Fibroblast of pulmonary artery (primary cell): ENCODE data around the gene REEP2.

Experiments used
- DNase-seq: peaks from one replicate; pipeline ENCODE4 v3.0.0-alpha.2; 2010; ENCODE audit warnings: low read depth
- H3K4me3 ChIP-seq: replicated peaks from 2 replicates; pipeline ENCODE4 v1.5.1; 2011; ENCODE audit warnings: low read depth, mild to moderate bottlenecking, control low read depth, low read length, moderate library complexity
- CTCF ChIP-seq: IDR thresholded peaks from 2 replicates; pipeline ENCODE4 v1.5.1; 2011; ENCODE audit warnings: mild to moderate bottlenecking, control low read depth, low read length, inconsistent platforms; ENCODE audit errors: missing control alignments

The REEP2 gene

DNA sequence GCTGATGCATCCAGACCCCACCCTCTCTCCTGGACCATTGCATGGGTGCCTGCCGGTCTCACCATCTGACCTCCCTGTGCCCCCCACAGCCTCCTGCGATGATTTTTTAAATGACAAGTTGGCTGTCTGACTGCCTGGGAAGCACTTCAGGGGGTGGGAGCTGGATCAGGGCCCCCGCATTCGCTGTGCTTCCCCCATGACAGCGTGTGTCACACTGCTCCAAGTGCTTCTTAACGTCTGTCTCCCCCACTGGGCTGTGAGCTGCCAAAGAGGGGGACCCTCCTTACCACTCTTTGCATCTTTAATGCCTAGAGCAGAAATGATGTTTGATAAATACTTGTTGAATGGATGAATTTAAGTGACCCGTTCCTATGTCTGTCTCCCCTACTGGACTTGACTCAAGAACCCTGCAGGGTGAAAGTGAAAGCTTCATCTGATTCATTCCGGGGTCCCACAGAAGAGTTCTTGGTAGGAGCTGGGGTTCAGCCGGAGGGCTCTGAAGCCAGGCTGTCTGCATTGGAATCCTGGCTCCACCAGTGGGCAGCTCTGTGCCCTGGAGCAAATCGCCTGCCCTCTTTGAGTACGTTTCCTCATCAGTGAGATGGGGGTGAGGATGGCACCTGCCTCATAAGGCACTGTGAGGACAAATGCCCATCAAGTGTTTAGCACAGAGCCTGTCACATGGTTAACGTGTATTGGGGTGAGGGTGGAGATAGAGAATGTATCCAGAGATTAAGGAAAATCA, 18.8 kb downstream of the REEP2 start:
- H3K4me3 ChIP-seq = no peak overlapping the region
- no peak for DNase-seq
- no peak for TF ChIP-seq CTCF

GRCh38 chr5:138458384-138458783, 19.5 kb downstream of the REEP2 start:
- DNase-seq = peak; percentile 51
- TF ChIP-seq CTCF = no peak
- H3K4me3 ChIP-seq = no peak overlapping the region

DNA sequence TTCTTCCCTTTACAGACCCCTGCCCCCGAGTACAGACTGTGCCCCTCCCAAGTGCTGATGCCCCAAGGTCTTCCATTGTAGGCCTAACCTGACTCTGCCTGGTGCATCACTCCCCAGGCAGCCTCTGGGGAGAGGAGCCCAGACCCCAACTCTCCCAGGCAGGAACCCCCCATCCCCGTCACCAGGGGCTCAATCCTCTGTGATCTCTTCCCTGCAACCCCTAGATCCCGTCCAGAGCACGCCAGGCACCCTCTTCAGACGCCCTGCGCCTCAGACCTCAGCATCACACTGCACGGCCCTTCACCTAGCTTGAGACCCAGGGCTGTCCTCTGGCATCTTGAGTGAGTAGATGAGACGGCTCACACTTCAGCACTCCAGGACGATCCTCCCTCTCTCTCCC, 20.0 kb downstream of the REEP2 start:
- TF ChIP-seq CTCF = no peak
- no peak for DNase-seq
- no peak overlapping the region for H3K4me3 ChIP-seq

GRCh38 chr5:138459311-138459933, 20.6 kb downstream of the REEP2 start:
- no peak for DNase-seq
- no peak for TF ChIP-seq CTCF
- H3K4me3 ChIP-seq = no peak overlapping the region

DNA sequence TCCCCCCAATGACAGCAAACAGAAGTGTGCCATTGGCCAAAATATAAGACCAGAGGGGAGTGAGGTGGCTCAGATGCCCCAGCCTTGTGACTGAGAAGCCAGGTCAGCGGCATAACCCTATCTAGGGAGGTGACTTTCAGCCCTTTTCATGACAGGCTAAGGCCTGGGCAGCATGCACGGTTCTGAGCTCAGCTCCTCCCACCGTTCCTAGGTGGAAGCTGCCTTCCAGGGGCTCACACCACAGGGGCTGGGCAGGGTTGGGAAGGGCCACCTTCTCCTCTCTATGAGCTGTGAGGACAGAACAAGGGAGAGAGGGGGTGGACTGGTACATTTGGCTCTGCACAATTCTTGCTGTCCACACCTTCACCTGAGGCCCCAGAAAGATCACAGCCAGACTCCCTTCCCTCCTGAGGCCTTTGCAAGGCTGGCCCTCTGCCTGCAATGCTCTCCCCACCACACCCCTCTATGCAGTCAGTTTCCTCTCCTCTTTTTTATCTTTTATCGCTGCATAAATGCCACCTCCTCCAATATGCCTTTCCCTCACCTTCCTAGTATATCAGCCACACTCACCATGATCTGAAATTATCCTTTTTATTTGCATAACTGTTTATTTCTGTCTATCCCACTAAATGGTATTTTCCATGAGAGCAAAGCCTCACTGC, 21.3 kb downstream of the REEP2 start:
- no peak overlapping the region for H3K4me3 ChIP-seq
- no peak for DNase-seq
- TF ChIP-seq CTCF = no peak

GRCh38 chr5:138461343-138462125, 22.7 kb downstream of the REEP2 start:
- no peak overlapping the region for H3K4me3 ChIP-seq
- peak; percentile 83 for DNase-seq
- TF ChIP-seq CTCF = no peak
